ENCODE measurements around the gene SYK.

DNA sequence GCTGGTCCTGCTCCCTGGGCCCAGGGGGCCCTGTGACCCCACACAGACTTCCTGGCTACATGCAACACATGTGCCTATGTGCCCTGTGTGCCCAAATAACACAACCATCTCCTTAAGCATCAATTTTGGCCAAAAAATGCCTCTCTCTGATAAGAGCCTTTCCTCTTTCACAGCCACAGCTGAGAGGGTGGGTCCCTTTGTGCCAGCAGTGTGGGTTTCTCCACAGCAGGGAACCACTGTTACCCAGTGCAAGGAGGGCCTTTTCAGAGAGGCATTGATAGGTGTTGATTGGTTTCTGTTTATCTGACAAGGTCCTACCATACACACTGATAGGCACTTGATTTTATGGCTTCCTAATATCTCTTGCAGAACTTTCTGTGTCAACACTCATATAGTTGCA, 42.7 kb downstream of the SYK start:
- TF ChIP-seq, protein P1, sequence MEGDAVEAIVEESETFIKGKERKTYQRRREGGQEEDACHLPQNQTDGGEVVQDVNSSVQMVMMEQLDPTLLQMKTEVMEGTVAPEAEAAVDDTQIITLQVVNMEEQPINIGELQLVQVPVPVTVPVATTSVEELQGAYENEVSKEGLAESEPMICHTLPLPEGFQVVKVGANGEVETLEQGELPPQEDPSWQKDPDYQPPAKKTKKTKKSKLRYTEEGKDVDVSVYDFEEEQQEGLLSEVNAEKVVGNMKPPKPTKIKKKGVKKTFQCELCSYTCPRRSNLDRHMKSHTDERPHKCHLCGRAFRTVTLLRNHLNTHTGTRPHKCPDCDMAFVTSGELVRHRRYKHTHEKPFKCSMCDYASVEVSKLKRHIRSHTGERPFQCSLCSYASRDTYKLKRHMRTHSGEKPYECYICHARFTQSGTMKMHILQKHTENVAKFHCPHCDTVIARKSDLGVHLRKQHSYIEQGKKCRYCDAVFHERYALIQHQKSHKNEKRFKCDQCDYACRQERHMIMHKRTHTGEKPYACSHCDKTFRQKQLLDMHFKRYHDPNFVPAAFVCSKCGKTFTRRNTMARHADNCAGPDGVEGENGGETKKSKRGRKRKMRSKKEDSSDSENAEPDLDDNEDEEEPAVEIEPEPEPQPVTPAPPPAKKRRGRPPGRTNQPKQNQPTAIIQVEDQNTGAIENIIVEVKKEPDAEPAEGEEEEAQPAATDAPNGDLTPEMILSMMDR (conservative IDR thresholded peaks at IDR 0.05; ENCODE audit: low read depth, low read length): no peak
- no peak for TF ChIP-seq RFX5 (IDR thresholded peaks at IDR 0.05; ENCODE audit: low read depth, low read length)
- TF ChIP-seq POLR2A (IDR thresholded peaks at IDR 0.05; ENCODE audit: low read depth, low read length): no peak
- TF ChIP-seq MAFK (IDR thresholded peaks at IDR 0.05; ENCODE audit: low read depth, low read length): no peak
- TF ChIP-seq CEBPB (IDR thresholded peaks at IDR 0.05; ENCODE audit: low read depth, low read length): no peak
- no peak for TF ChIP-seq CHD1 (IDR thresholded peaks at IDR 0.05; ENCODE audit: low read depth, low read length)
- TF ChIP-seq RCOR1 (IDR thresholded peaks at IDR 0.05; ENCODE audit: insufficient replicate concordance, low read length): no peak
- TF ChIP-seq, protein P2, sequence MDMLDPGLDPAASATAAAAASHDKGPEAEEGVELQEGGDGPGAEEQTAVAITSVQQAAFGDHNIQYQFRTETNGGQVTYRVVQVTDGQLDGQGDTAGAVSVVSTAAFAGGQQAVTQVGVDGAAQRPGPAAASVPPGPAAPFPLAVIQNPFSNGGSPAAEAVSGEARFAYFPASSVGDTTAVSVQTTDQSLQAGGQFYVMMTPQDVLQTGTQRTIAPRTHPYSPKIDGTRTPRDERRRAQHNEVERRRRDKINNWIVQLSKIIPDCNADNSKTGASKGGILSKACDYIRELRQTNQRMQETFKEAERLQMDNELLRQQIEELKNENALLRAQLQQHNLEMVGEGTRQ (IDR thresholded peaks at IDR 0.05; ENCODE audit: low read depth, low read length): no peak
- no peak for TF ChIP-seq RAD21 (IDR thresholded peaks at IDR 0.05; ENCODE audit: low read length)
- no peak for TF ChIP-seq FOS (IDR thresholded peaks at IDR 0.05; ENCODE audit: low read depth, low read length)
- TF ChIP-seq MAZ (IDR thresholded peaks at IDR 0.05; ENCODE audit: borderline replicate concordance, low read depth, low read length): no peak
- no peak for TF ChIP-seq BHLHE40 (IDR thresholded peaks at IDR 0.05; ENCODE audit: low read depth, low read length)
- TF ChIP-seq, protein P3, sequence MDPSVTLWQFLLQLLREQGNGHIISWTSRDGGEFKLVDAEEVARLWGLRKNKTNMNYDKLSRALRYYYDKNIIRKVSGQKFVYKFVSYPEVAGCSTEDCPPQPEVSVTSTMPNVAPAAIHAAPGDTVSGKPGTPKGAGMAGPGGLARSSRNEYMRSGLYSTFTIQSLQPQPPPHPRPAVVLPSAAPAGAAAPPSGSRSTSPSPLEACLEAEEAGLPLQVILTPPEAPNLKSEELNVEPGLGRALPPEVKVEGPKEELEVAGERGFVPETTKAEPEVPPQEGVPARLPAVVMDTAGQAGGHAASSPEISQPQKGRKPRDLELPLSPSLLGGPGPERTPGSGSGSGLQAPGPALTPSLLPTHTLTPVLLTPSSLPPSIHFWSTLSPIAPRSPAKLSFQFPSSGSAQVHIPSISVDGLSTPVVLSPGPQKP (IDR thresholded peaks at IDR 0.05; ENCODE audit: borderline replicate concordance, low read depth, low read length): no peak
